CD14-positive monocyte (primary cell): ENCODE results near the gene AIPL1. TPM values are rescaled to one million over a fixed set of nuclear protein-coding genes. Genes with fewer than 3 reads are reported as not detected.

Experiments
- DNase-seq, 3 donors: peaks; one replicate each; pipeline ENCODE4 v3.0.0-alpha.2; 2011 to 2022
- H2AFZ ChIP-seq: 2 replicates; pipeline ENCODE4 v1.6.0; 2012; ENCODE audit warnings: mild to moderate bottlenecking, low read depth, low read length, inconsistent platforms; ENCODE audit not compliant: insufficient read depth, poor library complexity, severe bottlenecking
- H3K27ac ChIP-seq, 2 donors: 1 replicate in 1 of 2; 2 replicates in 1 of 2; pipeline ENCODE4 v1.5.1; 2012 to 2013; ENCODE audit warnings: low read length in 2 of 2, control low read depth in 1 of 2, inconsistent platforms in 1 of 2, low read depth in 1 of 2, mild to moderate bottlenecking in 1 of 2
- H3K27me3 ChIP-seq, 2 donors: one replicate each; pipeline versions ENCODE4 v1.6.0 to v1.6.1; 2011 to 2013; ENCODE audit warnings: low read length in 2 of 2; ENCODE audit not compliant: control insufficient read depth in 2 of 2, insufficient read depth in 2 of 2
- H3K36me3 ChIP-seq, 2 donors: replicated peaks in 1 of 2; 1 replicate in 1 of 2; 2 replicates in 1 of 2; pipeline versions ENCODE4 v1.5.1 to v1.6.1; 2012 to 2013; ENCODE audit warnings: low read length in 2 of 2, control low read depth in 1 of 2, inconsistent platforms in 1 of 2, mild to moderate bottlenecking in 1 of 2; ENCODE audit not compliant: insufficient read depth in 2 of 2, control insufficient read depth in 1 of 2
- H3K4me1 ChIP-seq, 2 donors: 1 replicate in 1 of 2; 2 replicates in 1 of 2; pipeline versions ENCODE4 v1.5.1 to v1.6.1; 2012 to 2013; ENCODE audit warnings: low read length in 2 of 2, control low read depth in 1 of 2, inconsistent platforms in 1 of 2, mild to moderate bottlenecking in 1 of 2, moderate library complexity in 1 of 2; ENCODE audit not compliant: insufficient read depth in 2 of 2, control insufficient read depth in 1 of 2
- H3K4me2 ChIP-seq: replicated peaks from 2 replicates; pipeline ENCODE3; 2012; ENCODE audit warnings: low read length, moderate library complexity, mild to moderate bottlenecking; ENCODE audit not compliant: poor library complexity, severe bottlenecking; ENCODE audit errors: extremely low read depth
- H3K4me3 ChIP-seq, 3 experiments: fragments of 200-600 bp in 1 of 3; sonication (generic) in 1 of 3; replicated peaks in 1 of 3; 1 replicate in 2 of 3; 2 replicates in 1 of 3; pipeline ENCODE4 v1.5.1; 2011 to 2013; ENCODE audit warnings: low read length in 3 of 3, mild to moderate bottlenecking in 3 of 3, control low read depth in 2 of 3, low read depth in 2 of 3, inconsistent platforms in 1 of 3, moderate library complexity in 1 of 3
- H3K79me2 ChIP-seq: 2 replicates; pipeline ENCODE4 v1.6.0; 2012; ENCODE audit warnings: mild to moderate bottlenecking, control low read depth, inconsistent platforms, low read length, moderate library complexity; ENCODE audit not compliant: insufficient read depth
- H3K9ac ChIP-seq: 2 replicates; pipeline ENCODE4 v1.6.0; 2017; ENCODE audit warnings: low read length, mild to moderate bottlenecking; ENCODE audit not compliant: insufficient read depth, poor library complexity, severe bottlenecking
- H3K9me3 ChIP-seq, 2 donors: replicated peaks in 1 of 2; 1 replicate in 1 of 2; 2 replicates in 1 of 2; pipeline versions ENCODE4 v1.5.1 to v1.6.1; 2012 to 2013; ENCODE audit warnings: low read length in 2 of 2, control low read depth in 1 of 2; ENCODE audit not compliant: control insufficient read depth in 1 of 2, insufficient read depth in 1 of 2
- H4K20me1 ChIP-seq: 2 replicates; pipeline ENCODE4 v1.6.0; 2012; ENCODE audit warnings: mild to moderate bottlenecking, low read length, control low read depth, moderate library complexity; ENCODE audit not compliant: insufficient read depth
- H3K27ac Mint-ChIP-seq, 7 donors: one replicate each; pipeline ENCODE4 v1.8.0; 2020; ENCODE audit warnings: mild to moderate bottlenecking in 7 of 7, mixed read lengths in 7 of 7, moderate library complexity in 6 of 7, inconsistent platforms in 2 of 7
- H3K27me3 Mint-ChIP-seq, 3 donors: one replicate each; pipeline ENCODE4 v1.8.0; 2021 to 2022; ENCODE audit warnings: low read depth in 3 of 3, mild to moderate bottlenecking in 3 of 3, mixed read lengths in 3 of 3, moderate library complexity in 3 of 3, inconsistent platforms in 1 of 3
- H3K36me3 Mint-ChIP-seq, 2 donors: one replicate each; pipeline ENCODE4 v1.8.0; 2020; ENCODE audit warnings: mixed read lengths in 2 of 2, inconsistent platforms in 1 of 2, mild to moderate bottlenecking in 1 of 2
- H3K4me1 Mint-ChIP-seq: one replicate; pipeline ENCODE4 v1.8.0; 2020; ENCODE audit warnings: mild to moderate bottlenecking, mixed read lengths
- H3K4me3 Mint-ChIP-seq, 2 donors: one replicate each; pipeline ENCODE4 v1.8.0; 2020; ENCODE audit warnings: mild to moderate bottlenecking in 2 of 2, mixed read lengths in 2 of 2, moderate library complexity in 1 of 2
- H3K9me3 Mint-ChIP-seq, 7 donors: one replicate each; pipeline ENCODE4 v1.8.0; 2020 to 2022; ENCODE audit warnings: mixed read lengths in 7 of 7, mild to moderate bottlenecking in 6 of 7, moderate library complexity in 6 of 7, inconsistent platforms in 2 of 7
- CTCF ChIP-seq: fragments of 200-600 bp; IDR thresholded peaks from one replicate; pipeline ENCODE4 v1.8.0; 2022; ENCODE audit warnings: antibody characterized with exemption, mild to moderate bottlenecking
- WGBS: methylation state at CpG from one replicate; pipeline ENCODE4 v1.1.5; 2013; ENCODE audit warnings: missing lambda C conversion rate; ENCODE audit not compliant: insufficient coverage; 5-methylcytosine and 5-hydroxymethylcytosine counted together
- intact Hi-C, 2 donors: fragments of 100-400 bp; cut with micrococcal nuclease; formaldehyde crosslinking; loops; one replicate each; pipeline versions ENCODE4 v1.15.0 to v1.15.1; 2023
- polyA plus RNA-seq, 3 donors: library from polyadenylated mRNA; depleted of rRNA in 1 of 3; unstranded in 2 of 3; stranded (reverse) in 1 of 3; fragments of 300-500 nt in 2 of 3; fragments of >200 nt in 1 of 3; fragmentation: Illumina TruSeq in 2 of 3; gene quantifications; 1 replicate in 2 of 3; 2 replicates in 1 of 3; pipeline ENCODE4 v1.2.3, GENCODE V29; 2012 to 2021

AIPL1 gene
- polyA plus RNA-seq, 3 donors, result not detected

- Histone ChIP-seq H4K20me1 (no peaks in the 10 kb centered on the region), H3K27me3 (peaks cover 0 to 40% of the 10 kb centered on the region in 2 donors), H3K4me1 (no peaks in the 10 kb centered on the region), H2AFZ (no peak overlapping the region), H3K4me2 (no peak overlapping the region), H3K4me3 (no peak overlapping the region), H3K9ac (no peak overlapping the region), H3K27ac (no peak overlapping the region), H3K79me2 (no peaks in the 10 kb centered on the region), H3K36me3 (no peaks in the 10 kb centered on the region), H3K9me3 (no peaks in the 10 kb centered on the region)
- peak; percentile 26 for TF ChIP-seq CTCF
- H3K4me1 Mint-ChIP-seq, result peaks cover 6% of the 10 kb centered on the region
- DNase-seq, result no peak
- peaks cover 32 to 58% (median 35%) of the 10 kb centered on the region in 3 donors for H3K27me3 Mint-ChIP-seq
- 24% methylated on average over 13 of the region's 13 CpGs for WGBS
- intact Hi-C loops, result loop anchor here in 1 of 2 donors (5.0 to 10.0 kb wide), 2 partner anchors 715 to 833 kb away; no protein-coding TSS in a partner anchor
- H3K9me3 Mint-ChIP-seq, result peaks cover 0 to 2% (median 0%) of the 10 kb centered on the region in 7 donors
- H3K4me3 Mint-ChIP-seq, result no peak overlapping the region
- no peaks in the 10 kb centered on the region for H3K36me3 Mint-ChIP-seq
- peak overlapping the region in 1 of 7 donors; percentile 27 for H3K27ac Mint-ChIP-seq
These were observed 14.7 kb downstream of the AIPL1 start for GRCh38 chr17:6420173-6420641.

- H3K4me1 ChIP-seq, result no peaks in the 10 kb centered on the region
- H3K27me3 ChIP-seq, result peaks cover 0 to 10% of the 10 kb centered on the region in 2 donors
- Mint-ChIP-seq H3K4me3 (no peak overlapping the region), H3K27me3 (peaks cover 14 to 35% (median 17%) of the 10 kb centered on the region in 3 donors), H3K27ac (no peak overlapping the region), H3K36me3 (no peaks in the 10 kb centered on the region), H3K4me1 (no peaks in the 10 kb centered on the region), H3K9me3 (peaks cover 0 to 3% (median 0%) of the 10 kb centered on the region in 7 donors)
- no peak overlapping the region for H3K9ac ChIP-seq
- no peak overlapping the region for H3K27ac ChIP-seq
- H3K79me2 ChIP-seq, result no peaks in the 10 kb centered on the region
- H3K4me3 ChIP-seq, result no peak overlapping the region
- TF ChIP-seq CTCF, result no peak
- H4K20me1 ChIP-seq, result no peaks in the 10 kb centered on the region
- WGBS, result 82% methylated on average over 7 of the region's 8 CpGs
- intact Hi-C loops, result no loop called here
- H3K4me2 ChIP-seq, result no peak overlapping the region
- no peak for DNase-seq
- H3K36me3 ChIP-seq, result no peaks in the 10 kb centered on the region
- no peak overlapping the region for H2AFZ ChIP-seq
- H3K9me3 ChIP-seq, result no peaks in the 10 kb centered on the region
These were observed 19.3 kb downstream of the AIPL1 start for GRCh38 chr17:6415616-6416015.
